Right atrium auricular region (tissue), 2 donors: ENCODE results near the gene ACOT13. TPM values are rescaled to one million over a fixed set of nuclear protein-coding genes. Genes with fewer than 3 reads are reported as not detected.
"Not testable (repeated sequence)": the region's sequence is repeated elsewhere in the genome, so short reads cannot be mapped to it uniquely, and the experiment has no call there.

ENCODE experiments used
- DNase-seq: peaks from one replicate; pipeline ENCODE4 v3.0.0-alpha.2; 2019; ENCODE audit warnings: low spot score
- H3K27ac ChIP-seq, 2 donors: fragments of 200-600 bp; sonication (generic); 1 replicate in 1 of 2; 2 replicates in 1 of 2; pipeline ENCODE4 v1.5.1; 2016 to 2019
- H3K27me3 ChIP-seq, 2 donors: fragments of 200-600 bp; sonication (generic); one replicate each; pipeline versions ENCODE4 v1.5.1 to v1.6.0; 2017 to 2019
- H3K36me3 ChIP-seq: fragments of 200-600 bp; sonication (generic); one replicate; pipeline ENCODE4 v1.5.1; 2016
- H3K4me1 ChIP-seq, 2 donors: fragments of 200-600 bp; sonication (generic); one replicate each; pipeline versions ENCODE4 v1.5.1 to v1.6.0; 2017 to 2019
- H3K4me3 ChIP-seq, 2 donors: fragments of 200-600 bp; sonication (generic); 1 replicate in 1 of 2; 2 replicates in 1 of 2; pipeline ENCODE4 v1.5.1; 2017 to 2019; ENCODE audit warnings: mild to moderate bottlenecking in 1 of 2, moderate library complexity in 1 of 2
- H3K9me3 ChIP-seq, 2 donors: fragments of 200-600 bp; sonication (generic); one replicate each; pipeline ENCODE4 v1.5.1; 2019
- total RNA-seq, 2 donors: library from RNA; depleted of rRNA; stranded (reverse); fragments of >200 nt; gene quantifications; one replicate each; pipeline ENCODE4 v1.1.0, GENCODE V29; 2016
- TF ChIP-seq, protein P1 (sequence below), 2 donors: fragments of 200-600 bp; sonication (generic); IDR thresholded peaks; one replicate each; pipeline ENCODE4 v1.5.1; 2019; ENCODE audit warnings: antibody characterized with exemption in 2 of 2

Gene ACOT13
- total RNA-seq, 2 donors from 2014 or later, result 12.0 to 19.9 TPM

DNA sequence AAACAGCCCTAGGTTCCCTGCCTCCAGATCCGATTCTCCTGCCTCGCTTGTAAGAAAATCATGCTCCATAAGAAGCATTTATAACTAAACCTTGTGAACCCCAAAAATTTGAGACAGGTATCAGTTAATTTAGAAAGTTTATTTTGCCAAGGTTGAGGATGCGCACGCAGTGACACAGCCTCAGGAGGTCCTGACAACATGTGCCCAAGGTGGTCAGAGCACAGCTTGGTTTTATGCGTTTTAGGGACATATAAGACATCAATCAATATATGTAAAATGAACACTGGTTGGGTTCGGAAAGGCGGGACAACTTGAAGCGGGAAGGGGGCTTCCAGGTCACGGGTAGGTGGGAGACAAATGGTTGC lies 2.1 kb downstream of the ACOT13 start:
- no peaks in the 10 kb centered on the region for H3K9me3 ChIP-seq
- no peak overlapping the region for H3K4me3 ChIP-seq
- no peak overlapping the region for H3K27ac ChIP-seq
- no peaks in the 10 kb centered on the region for H3K27me3 ChIP-seq
- TF ChIP-seq, protein P1, sequence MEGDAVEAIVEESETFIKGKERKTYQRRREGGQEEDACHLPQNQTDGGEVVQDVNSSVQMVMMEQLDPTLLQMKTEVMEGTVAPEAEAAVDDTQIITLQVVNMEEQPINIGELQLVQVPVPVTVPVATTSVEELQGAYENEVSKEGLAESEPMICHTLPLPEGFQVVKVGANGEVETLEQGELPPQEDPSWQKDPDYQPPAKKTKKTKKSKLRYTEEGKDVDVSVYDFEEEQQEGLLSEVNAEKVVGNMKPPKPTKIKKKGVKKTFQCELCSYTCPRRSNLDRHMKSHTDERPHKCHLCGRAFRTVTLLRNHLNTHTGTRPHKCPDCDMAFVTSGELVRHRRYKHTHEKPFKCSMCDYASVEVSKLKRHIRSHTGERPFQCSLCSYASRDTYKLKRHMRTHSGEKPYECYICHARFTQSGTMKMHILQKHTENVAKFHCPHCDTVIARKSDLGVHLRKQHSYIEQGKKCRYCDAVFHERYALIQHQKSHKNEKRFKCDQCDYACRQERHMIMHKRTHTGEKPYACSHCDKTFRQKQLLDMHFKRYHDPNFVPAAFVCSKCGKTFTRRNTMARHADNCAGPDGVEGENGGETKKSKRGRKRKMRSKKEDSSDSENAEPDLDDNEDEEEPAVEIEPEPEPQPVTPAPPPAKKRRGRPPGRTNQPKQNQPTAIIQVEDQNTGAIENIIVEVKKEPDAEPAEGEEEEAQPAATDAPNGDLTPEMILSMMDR (IDR thresholded peaks at IDR 0.05), result no peak
- peaks cover 0 to 34% of the 10 kb centered on the region in 2 donors for H3K4me1 ChIP-seq
- DNase-seq, result no peak
- H3K36me3 ChIP-seq, result no peaks in the 10 kb centered on the region

GRCh38 chr6:24670492-24670891 lies 3.6 kb downstream of the ACOT13 start:
- not testable (repeated sequence) for H3K4me3 ChIP-seq, H3K27ac ChIP-seq, H3K27me3 ChIP-seq, H3K9me3 ChIP-seq, H3K36me3 ChIP-seq, DNase-seq
- H3K4me1 ChIP-seq, result peaks cover 0 to 22% of the 10 kb centered on the region in 2 donors

GRCh38 chr6:24671077-24671476 lies 4.2 kb downstream of the ACOT13 start:
- peaks cover 0 to 16% of the 10 kb centered on the region in 2 donors for H3K4me1 ChIP-seq
- H3K9me3 ChIP-seq, H3K27me3 ChIP-seq, H3K27ac ChIP-seq, H3K4me3 ChIP-seq, H3K36me3 ChIP-seq, DNase-seq: not testable (repeated sequence)

DNA sequence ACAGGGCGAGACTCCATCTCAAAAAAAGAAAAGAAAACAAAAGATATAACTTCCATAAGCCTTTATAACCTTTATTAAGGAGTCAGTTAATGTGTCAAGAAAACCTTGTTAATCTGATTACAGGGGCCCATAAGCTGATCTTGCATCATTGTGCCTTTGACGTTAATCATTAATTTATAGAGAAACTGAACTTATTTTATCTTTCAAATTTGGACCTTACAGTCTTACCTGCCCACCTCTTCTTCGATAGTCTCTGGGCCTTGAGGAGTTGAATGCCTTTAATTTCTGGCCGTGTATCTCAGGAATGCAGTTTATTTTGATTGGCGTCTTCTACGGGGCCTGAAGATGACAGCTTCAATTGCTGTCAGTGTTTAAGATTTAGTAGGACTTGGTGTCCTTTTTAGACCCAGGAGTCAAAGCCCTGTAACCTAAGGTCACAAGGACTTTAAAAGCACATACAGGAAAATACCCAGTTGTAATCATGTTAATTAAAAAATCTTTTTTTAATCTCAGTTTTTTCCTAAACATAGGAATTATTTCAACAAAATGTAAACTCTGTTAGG lies 5.8 kb downstream of the ACOT13 start:
- H3K4me3 ChIP-seq, result no peak overlapping the region
- H3K4me1 ChIP-seq, result peaks cover 0 to 12% of the 10 kb centered on the region in 2 donors
- TF ChIP-seq, protein P1 (IDR thresholded peaks at IDR 0.05), result no peak
- DNase-seq, result no peak
- H3K36me3 ChIP-seq, result no peaks in the 10 kb centered on the region
- no peaks in the 10 kb centered on the region for H3K9me3 ChIP-seq
- no peaks in the 10 kb centered on the region for H3K27me3 ChIP-seq
- H3K27ac ChIP-seq, result no peak overlapping the region

DNA sequence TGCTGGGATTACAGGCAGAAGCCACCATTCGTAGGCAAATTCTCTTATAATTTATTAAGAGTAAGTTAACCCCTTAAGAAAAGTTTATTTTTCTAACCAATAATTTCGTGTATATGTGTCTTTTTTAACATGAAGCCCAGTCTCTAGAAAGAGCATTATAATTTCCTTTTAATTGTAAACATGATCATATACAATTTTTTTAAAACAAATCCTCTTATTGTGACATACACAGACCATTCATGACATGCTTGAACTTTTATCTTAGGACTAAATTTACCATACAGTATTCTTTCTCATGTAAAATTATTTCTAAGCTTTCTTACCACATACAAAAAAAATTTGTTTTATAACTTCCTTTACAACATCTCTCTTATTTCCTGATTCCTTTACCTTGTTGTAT lies 6.7 kb downstream of the ACOT13 start:
- Histone ChIP-seq H3K4me3 (no peak overlapping the region), H3K9me3 (no peaks in the 10 kb centered on the region), H3K27ac (no peak overlapping the region), H3K27me3 (no peaks in the 10 kb centered on the region), H3K36me3 (no peaks in the 10 kb centered on the region), H3K4me1 (peaks cover 0 to 3% of the 10 kb centered on the region in 2 donors)
- TF ChIP-seq, protein P1 (IDR thresholded peaks at IDR 0.05), result no peak
- DNase-seq, result no peak

DNA sequence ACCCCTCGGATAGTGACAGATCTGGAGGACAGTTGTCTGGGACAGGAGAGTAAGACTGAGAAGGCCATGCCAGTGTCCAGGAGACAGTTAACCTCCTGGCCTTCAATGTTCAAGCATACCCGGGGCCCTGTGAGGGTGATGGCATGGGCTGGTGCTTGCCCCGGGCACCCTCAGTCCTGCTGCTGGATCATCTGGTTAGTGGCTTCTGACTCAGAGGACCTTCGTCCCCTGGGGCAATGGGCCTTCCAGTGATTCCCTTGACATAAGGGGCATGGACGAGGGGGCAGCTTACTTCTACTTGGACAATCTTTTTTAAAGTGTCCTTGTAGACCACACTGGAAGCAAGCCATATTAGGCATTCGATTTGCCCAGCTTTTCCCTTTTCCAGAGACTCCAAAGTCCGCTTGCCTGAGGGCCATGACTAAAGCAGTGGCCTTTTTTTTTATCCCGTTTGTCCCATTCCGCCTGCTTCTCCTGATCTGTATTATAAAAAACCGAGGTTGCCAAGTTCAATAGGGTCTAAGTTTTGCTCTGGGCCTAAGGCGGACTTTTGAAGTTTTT lies 12.0 kb downstream of the ACOT13 start:
- not testable (repeated sequence) for H3K27ac ChIP-seq, H3K36me3 ChIP-seq, H3K4me3 ChIP-seq, H3K9me3 ChIP-seq, H3K27me3 ChIP-seq, H3K4me1 ChIP-seq, DNase-seq

GRCh38 chr6:24680582-24680981 lies 13.7 kb downstream of the ACOT13 start:
- TF ChIP-seq, protein P1 (IDR thresholded peaks at IDR 0.05), result no peak
- H3K27me3 ChIP-seq, result no peaks in the 10 kb centered on the region
- DNase-seq, result no peak
- H3K27ac ChIP-seq, result no peak overlapping the region
- no peak overlapping the region for H3K4me3 ChIP-seq
- H3K36me3 ChIP-seq, result no peaks in the 10 kb centered on the region
- no peaks in the 10 kb centered on the region for H3K4me1 ChIP-seq
- no peaks in the 10 kb centered on the region for H3K9me3 ChIP-seq
